ENCODE data around the gene SLC16A10.
"Not testable (repeated sequence)": the region's sequence is repeated elsewhere in the genome, so short reads cannot be mapped to it uniquely, and the experiment has no call there.

SLC16A10 gene

DNA sequence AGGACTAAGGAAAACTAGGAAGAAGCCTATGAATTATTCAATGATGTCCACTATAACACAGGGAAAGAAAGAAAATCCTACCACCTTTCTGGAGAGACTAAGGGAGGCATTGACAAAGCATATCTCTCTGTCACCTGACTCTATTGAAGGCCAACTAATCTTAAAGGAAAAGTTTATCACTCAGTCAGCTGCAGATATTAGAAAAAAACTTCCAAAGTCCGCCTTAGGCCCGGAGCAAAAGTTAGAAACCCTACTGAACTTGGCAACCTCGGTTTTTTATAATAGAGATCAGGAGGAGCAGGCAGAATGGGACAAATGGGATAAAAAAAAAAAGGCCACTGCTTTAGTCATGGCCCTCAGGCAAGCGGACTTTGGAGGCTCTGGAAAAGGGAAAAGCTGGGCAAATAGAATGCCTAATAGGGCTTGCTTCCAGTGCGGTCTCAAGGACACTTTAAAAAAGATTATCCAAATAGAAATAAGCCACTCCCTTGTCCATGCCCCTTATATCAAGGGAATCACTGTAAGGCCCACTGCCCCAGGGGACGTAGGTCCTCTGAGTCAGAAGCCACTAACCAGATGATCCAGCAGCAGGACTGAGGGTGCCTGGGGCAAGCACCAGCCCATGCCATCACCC, 47.0 kb downstream of the SLC16A10 start:
- not testable (repeated sequence) for DNase-seq

DNA sequence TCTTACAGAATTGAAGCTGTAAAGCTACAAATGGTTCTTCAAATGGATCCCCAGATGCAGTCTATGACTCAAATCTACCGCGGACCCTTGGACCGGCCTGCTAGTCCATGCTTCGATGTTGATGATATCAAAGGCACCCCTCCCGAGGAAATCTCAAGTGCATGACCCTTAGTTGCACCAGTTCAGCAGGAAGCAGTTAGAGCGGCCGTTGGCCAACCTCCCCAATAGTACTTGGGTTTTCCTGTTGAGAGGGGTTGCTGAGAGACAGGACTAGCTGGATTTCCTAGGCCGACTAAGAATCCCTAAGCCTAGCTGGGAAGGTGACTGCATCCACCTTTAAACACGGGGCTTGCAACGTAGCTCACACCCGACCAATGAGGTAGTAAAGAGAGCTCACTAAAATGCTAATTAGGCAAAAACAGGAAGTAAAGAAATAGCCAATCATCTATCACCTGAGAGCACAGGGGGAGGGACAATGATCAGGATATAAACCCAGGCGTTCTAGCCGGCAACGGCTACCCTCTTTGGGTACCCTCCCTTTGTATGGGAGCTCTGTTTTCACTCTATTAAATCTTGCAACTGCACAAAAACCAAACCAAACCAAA, 50.3 kb downstream of the SLC16A10 start:
- DNase-seq = not testable (repeated sequence)

- DNase-seq = no peak
These were observed 60.1 kb downstream of the SLC16A10 start for GRCh38 chr6:111147440-111147839.

- DNase-seq = peak; percentile 35
These were observed 60.8 kb downstream of the SLC16A10 start for GRCh38 chr6:111148110-111148509.

GRCh38 chr6:111150577-111150976, 63.3 kb downstream of the SLC16A10 start:
- DNase-seq = no peak

DNA sequence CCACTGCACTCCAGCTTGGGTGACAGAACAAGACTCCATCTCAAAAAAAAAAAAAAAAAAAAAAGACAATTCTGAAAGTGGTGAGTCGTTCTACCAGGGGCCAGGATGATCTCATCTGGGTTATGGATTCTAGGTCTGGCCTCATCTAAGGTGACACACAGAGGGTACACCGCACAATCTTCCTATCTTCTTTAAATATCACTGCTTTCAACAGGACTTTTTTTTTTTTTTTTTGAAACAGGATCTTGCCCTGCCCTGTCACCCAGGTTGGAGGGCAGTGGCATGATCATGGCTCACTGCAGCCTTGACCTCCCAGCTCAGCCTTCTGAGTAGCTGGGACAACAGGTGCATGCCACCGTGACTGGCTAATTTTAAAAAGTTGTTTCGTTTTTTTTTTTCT, 67.7 kb downstream of the SLC16A10 start:
- DNase-seq = no peak

- DNase-seq = no peak
These were observed 70.1 kb downstream of the SLC16A10 start for GRCh38 chr6:111157412-111157811.

GRCh38 chr6:111159633-111160032, 72.3 kb downstream of the SLC16A10 start:
- no peak for DNase-seq

GRCh38 chr6:111161650-111162049, 74.3 kb downstream of the SLC16A10 start:
- DNase-seq = no peak

- DNase-seq = no peak
These were observed 75.2 kb downstream of the SLC16A10 start for GRCh38 chr6:111162504-111162903.

GRCh38 chr6:111171577-111172400, 84.5 kb downstream of the SLC16A10 start:
- no peak for DNase-seq

- no peak for DNase-seq
These were observed 85.3 kb downstream of the SLC16A10 start for GRCh38 chr6:111172563-111172962.

- no peak for DNase-seq
These were observed 86.0 kb downstream of the SLC16A10 start for GRCh38 chr6:111173341-111173740.

DNA sequence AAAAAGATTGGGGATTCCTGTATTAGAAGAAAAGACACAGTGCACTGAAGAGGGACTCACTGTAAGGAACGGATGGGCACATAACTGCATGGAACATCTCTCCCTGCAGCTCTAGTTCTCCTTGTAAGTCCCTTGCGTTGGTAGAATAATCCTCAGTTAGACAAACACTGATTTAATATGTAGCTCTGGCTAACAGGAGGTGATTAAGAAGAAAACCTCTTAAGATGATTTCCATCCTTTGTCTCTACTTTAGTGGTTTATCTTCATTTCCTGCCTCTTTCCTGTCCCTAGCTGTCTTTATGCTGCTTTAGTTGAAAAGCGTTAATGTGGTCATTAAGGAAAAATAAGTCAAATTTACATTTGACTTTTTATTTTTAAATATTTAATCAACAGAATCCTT, 86.6 kb downstream of the SLC16A10 start:
- DNase-seq = no peak

GRCh38 chr6:111175109-111175508, 87.8 kb downstream of the SLC16A10 start:
- no peak for DNase-seq

- DNase-seq = no peak
These were observed 88.9 kb downstream of the SLC16A10 start for GRCh38 chr6:111176038-111176759.

DNA sequence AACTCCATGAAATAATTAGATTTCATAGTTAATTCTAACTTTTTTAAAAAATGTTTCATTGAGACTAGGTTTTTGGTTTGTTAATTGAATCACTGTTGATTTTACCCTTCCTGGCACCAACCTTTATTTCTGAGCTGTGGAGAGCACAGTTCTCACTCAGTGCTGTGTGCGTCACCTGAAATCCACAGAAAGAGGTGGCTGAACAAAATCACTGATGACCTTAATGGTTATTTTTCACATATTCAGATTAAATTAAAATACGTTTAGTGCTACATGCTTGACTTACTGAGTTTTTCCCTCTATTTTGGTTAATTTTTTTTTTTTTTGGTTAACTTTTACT, 89.4 kb downstream of the SLC16A10 start:
- DNase-seq = no peak

DNA sequence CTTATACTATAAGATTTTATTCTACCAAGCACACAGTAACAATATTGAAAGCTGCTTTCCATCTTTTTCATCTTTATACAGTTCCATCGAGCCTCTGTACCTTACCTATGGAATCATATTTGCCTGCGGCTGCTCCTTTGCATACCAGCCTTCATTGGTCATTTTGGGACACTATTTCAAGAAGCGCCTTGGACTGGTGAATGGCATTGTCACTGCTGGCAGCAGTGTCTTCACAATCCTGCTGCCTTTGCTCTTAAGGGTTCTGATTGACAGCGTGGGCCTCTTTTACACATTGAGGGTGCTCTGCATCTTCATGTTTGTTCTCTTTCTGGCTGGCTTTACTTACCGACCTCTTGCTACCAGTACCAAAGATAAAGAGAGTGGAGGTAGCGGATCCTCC, 89.8 kb downstream of the SLC16A10 start:
- DNase-seq = no peak

GRCh38 chr6:111183702-111184517, 96.6 kb downstream of the SLC16A10 start:
- no peak for DNase-seq

DNA sequence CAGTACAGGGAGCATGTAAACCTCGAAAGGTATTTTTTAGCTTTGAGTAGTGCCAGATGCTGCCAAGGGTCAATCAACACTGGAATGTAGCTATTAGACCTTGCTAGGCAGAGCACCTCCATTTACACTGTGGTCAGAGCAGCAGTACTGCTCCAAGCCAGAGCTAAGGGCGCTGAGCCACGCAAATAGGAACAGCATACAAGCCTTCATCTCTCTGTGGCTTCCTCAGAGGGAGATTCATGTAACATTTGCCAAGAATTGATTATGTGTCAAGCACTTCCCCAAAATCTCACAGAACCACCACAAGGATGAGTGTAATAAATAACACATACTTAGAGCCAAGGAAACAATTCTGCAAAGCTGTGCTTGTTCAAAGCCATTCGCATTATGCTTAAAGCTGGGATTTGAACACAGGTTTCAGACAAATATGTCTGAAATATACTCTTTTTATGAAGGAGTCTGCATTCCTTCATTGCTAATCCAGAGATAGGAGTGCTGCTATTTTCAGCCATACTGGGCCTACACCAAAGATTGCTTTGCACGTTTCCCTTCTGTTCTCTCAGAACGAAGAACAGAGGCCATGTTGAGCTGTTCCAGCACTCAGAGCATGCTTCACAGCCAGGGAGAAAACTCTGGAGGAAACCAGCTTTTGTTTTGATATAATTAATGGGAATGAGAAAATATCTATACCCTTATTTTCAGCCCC, 97.7 kb downstream of the SLC16A10 start:
- DNase-seq = no peak

DNA sequence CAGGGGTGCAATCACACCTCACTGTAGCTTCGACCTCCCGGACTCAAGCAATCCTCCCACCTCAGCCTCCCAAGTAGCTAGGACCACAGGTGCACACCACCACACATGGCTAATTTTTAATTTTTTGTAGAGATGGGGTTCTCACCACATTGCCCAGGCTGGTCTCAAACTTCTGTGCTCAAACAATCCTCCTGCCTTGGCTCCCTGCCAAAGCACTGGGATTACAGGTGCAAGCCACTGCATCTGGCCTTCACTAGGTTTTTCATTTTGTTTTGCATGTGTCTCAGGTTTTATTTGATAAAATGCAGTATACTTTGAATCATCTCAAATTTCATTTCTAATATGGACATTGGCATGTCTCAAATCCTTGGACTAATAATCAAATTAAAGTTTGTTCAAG, 98.7 kb downstream of the SLC16A10 start:
- no peak for DNase-seq

GRCh38 chr6:111187874-111188273, 100.6 kb downstream of the SLC16A10 start:
- DNase-seq = no peak

All from NCI-H226 (cell line).